Osteoblast (primary cell): ENCODE data around the gene KLF5. TPM values are rescaled to one million over a fixed set of nuclear protein-coding genes. Genes with fewer than 3 reads are reported as not detected.

Experiments used
- DNase-seq: peaks from one replicate; pipeline ENCODE4 v3.0.0; 2011; ENCODE audit warnings: low spot score, mixed read lengths; ENCODE audit not compliant: insufficient read length; ENCODE audit errors: missing footprints
- H2AFZ ChIP-seq: 2 replicates; pipeline ENCODE4 v1.6.0; 2011; ENCODE audit warnings: mild to moderate bottlenecking, low read length
- H3K27ac ChIP-seq: 2 replicates; pipeline ENCODE4 v1.5.1; 2011; ENCODE audit warnings: mild to moderate bottlenecking, low read depth, low read length, moderate library complexity
- H3K27me3 ChIP-seq: 2 replicates; pipeline ENCODE4 v1.6.0; 2012; ENCODE audit warnings: mild to moderate bottlenecking, control low read depth, inconsistent platforms, low read length, moderate library complexity; ENCODE audit not compliant: insufficient read depth
- H3K36me3 ChIP-seq: 2 replicates; pipeline ENCODE4 v1.5.1; 2011; ENCODE audit warnings: mild to moderate bottlenecking, low read length, control low read depth, moderate library complexity; ENCODE audit not compliant: insufficient read depth
- H3K4me1 ChIP-seq: 2 replicates; pipeline ENCODE4 v1.5.1; 2011; ENCODE audit warnings: mild to moderate bottlenecking, low read length, control low read depth, moderate library complexity; ENCODE audit not compliant: insufficient read depth
- H3K4me2 ChIP-seq: 2 replicates; pipeline ENCODE4 v1.6.0; 2011; ENCODE audit warnings: mild to moderate bottlenecking, low read length; ENCODE audit not compliant: insufficient read depth
- H3K4me3 ChIP-seq: fragments of 200-600 bp; sonication (generic); 3 replicates; pipeline ENCODE4 v1.5.1; 2012; ENCODE audit warnings: mild to moderate bottlenecking, low read length, inconsistent platforms; ENCODE audit not compliant: insufficient read depth
- H3K79me2 ChIP-seq: 2 replicates; pipeline ENCODE4 v1.6.0; 2012; ENCODE audit warnings: mild to moderate bottlenecking, low read length, control low read depth, inconsistent platforms; ENCODE audit not compliant: insufficient read depth
- H3K9me3 ChIP-seq: 2 replicates; pipeline ENCODE4 v1.5.1; 2011; ENCODE audit warnings: low read depth, low read length, control low read depth
- H4K20me1 ChIP-seq: 2 replicates; pipeline ENCODE4 v1.6.0; 2012; ENCODE audit warnings: mild to moderate bottlenecking, low read length, control low read depth; ENCODE audit not compliant: insufficient read depth
- CTCF ChIP-seq: IDR thresholded peaks from 2 replicates; pipeline ENCODE4 v1.5.1; 2011; ENCODE audit warnings: mild to moderate bottlenecking, low read depth, low read length, moderate library complexity; ENCODE audit errors: extremely low read depth
- total RNA-seq: library from RNA; depleted of rRNA; stranded (reverse); fragments of >200 nt; gene quantifications from 2 replicates; pipeline ENCODE4 v1.2.3, GENCODE V29; 2012

KLF5 gene
- total RNA-seq, 1 donor = 4.0 TPM

- H3K9me3 ChIP-seq = no peaks in the 10 kb centered on the region
- no peak overlapping the region for H3K4me2 ChIP-seq
- no peak overlapping the region for H2AFZ ChIP-seq
- no peaks in the 10 kb centered on the region for H3K27me3 ChIP-seq
- no peak for TF ChIP-seq CTCF
- no peaks in the 10 kb centered on the region for H3K79me2 ChIP-seq
- H4K20me1 ChIP-seq = no peaks in the 10 kb centered on the region
- no peaks in the 10 kb centered on the region for H3K36me3 ChIP-seq
- no peak for DNase-seq
- H3K27ac ChIP-seq = no peak overlapping the region
- no peaks in the 10 kb centered on the region for H3K4me1 ChIP-seq
- H3K4me3 ChIP-seq = no peak overlapping the region
Measured at GRCh38 chr13:73038064-73038463, 20.7 kb upstream of the KLF5 start.

- Histone ChIP-seq H3K4me2 (no peak overlapping the region), H3K36me3 (no peaks in the 10 kb centered on the region), H3K27me3 (no peaks in the 10 kb centered on the region), H4K20me1 (no peaks in the 10 kb centered on the region), H3K4me1 (no peaks in the 10 kb centered on the region), H3K9me3 (no peaks in the 10 kb centered on the region), H3K79me2 (no peaks in the 10 kb centered on the region), H2AFZ (no peak overlapping the region), H3K4me3 (no peak overlapping the region), H3K27ac (no peak overlapping the region)
- DNase-seq = no peak
- TF ChIP-seq CTCF = no peak
Measured at GRCh38 chr13:73039201-73040108, 19.4 kb upstream of the KLF5 start.

- H4K20me1 ChIP-seq = no peaks in the 10 kb centered on the region
- no peak overlapping the region for H2AFZ ChIP-seq
- H3K36me3 ChIP-seq = no peaks in the 10 kb centered on the region
- H3K79me2 ChIP-seq = no peaks in the 10 kb centered on the region
- DNase-seq = no peak
- no peaks in the 10 kb centered on the region for H3K27me3 ChIP-seq
- no peak overlapping the region for H3K4me3 ChIP-seq
- no peak for TF ChIP-seq CTCF
- H3K27ac ChIP-seq = no peak overlapping the region
- H3K4me1 ChIP-seq = no peaks in the 10 kb centered on the region
- H3K9me3 ChIP-seq = no peaks in the 10 kb centered on the region
- H3K4me2 ChIP-seq = no peak overlapping the region
Measured at GRCh38 chr13:73040484-73040883, 18.3 kb upstream of the KLF5 start.

- TF ChIP-seq CTCF = no peak
- Histone ChIP-seq H3K79me2 (no peaks in the 10 kb centered on the region), H2AFZ (no peak overlapping the region), H3K4me1 (no peaks in the 10 kb centered on the region), H3K4me2 (no peak overlapping the region), H3K9me3 (no peaks in the 10 kb centered on the region), H3K27me3 (no peaks in the 10 kb centered on the region), H4K20me1 (no peaks in the 10 kb centered on the region), H3K36me3 (no peaks in the 10 kb centered on the region), H3K4me3 (no peak overlapping the region), H3K27ac (no peak overlapping the region)
- DNase-seq = no peak
Measured at GRCh38 chr13:73040968-73041596, 17.7 kb upstream of the KLF5 start.
